Peyer's patch (tissue), 4 donors: ENCODE results near the gene WDR1.

Experiments
- POLR2A ChIP-seq, 2 donors: fragments of 450-650 bp; IDR thresholded peaks; one replicate each; pipeline ENCODE4 v1.5.1; 2017; ENCODE audit warnings: antibody characterized with exemption in 2 of 2, mild to moderate bottlenecking in 2 of 2, moderate library complexity in 2 of 2
- TF ChIP-seq, protein P1 (sequence below), 6 experiments: fragments of 450-650 bp in 4 of 6; fragments of 200-600 bp in 2 of 6; sonication (generic) in 1 of 6; IDR thresholded peaks; one replicate each; pipeline ENCODE4 v1.5.1; 2017 to 2019; ENCODE audit warnings: antibody characterized with exemption in 6 of 6, mild to moderate bottlenecking in 3 of 6, moderate library complexity in 1 of 6

DNA sequence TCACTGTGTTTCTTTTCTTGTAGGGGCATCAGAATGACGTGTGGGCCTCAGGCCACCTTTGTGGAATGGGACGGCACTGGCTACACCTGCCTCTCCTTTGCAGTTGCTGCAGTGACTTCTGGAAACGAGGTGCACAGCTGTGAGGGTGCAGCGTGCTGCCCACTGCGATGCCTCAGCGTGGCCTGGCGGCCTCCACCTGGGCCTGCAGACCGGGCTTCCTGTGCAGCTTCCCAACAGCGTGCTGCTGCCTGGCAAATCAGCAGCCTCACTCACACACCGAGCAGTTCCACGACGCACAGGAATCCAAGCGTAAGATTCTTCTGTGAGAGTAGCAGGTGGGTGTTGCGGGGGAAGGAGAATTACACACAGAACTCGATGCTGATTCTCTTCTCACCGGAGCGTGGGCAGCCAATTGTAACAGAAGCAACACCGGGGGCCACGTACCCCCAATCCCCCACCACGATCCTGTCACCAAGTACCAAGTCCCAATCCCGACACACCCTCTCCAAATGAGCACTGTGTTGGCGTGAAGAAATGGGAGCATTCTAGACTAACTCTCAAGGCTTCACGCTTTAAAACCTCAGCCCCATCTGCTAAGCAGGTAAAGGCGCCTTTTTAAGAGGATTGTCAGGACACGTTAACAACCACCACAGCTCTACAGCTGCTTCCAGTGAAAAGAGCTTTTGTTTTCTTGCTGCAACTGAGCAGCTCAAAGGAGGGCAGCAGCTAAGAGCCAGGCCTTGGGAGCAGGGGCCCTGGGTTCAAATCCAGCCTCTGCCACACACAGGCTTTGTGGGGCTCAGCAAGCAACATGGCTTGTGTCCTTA, 16.9 kb downstream of the WDR1 start:
- TF ChIP-seq POLR2A (IDR thresholded peaks at IDR 0.05): no peak
- TF ChIP-seq, protein P1, sequence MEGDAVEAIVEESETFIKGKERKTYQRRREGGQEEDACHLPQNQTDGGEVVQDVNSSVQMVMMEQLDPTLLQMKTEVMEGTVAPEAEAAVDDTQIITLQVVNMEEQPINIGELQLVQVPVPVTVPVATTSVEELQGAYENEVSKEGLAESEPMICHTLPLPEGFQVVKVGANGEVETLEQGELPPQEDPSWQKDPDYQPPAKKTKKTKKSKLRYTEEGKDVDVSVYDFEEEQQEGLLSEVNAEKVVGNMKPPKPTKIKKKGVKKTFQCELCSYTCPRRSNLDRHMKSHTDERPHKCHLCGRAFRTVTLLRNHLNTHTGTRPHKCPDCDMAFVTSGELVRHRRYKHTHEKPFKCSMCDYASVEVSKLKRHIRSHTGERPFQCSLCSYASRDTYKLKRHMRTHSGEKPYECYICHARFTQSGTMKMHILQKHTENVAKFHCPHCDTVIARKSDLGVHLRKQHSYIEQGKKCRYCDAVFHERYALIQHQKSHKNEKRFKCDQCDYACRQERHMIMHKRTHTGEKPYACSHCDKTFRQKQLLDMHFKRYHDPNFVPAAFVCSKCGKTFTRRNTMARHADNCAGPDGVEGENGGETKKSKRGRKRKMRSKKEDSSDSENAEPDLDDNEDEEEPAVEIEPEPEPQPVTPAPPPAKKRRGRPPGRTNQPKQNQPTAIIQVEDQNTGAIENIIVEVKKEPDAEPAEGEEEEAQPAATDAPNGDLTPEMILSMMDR (IDR thresholded peaks at IDR 0.05): no peak
